BJ (cell line): ENCODE measurements around the gene SLC23A2. TPM values are rescaled to one million over a fixed set of nuclear protein-coding genes. Genes with fewer than 3 reads are reported as not detected.

ENCODE experiments used
- CTCF ChIA-PET: fragments of 350-600 bp; formaldehyde crosslinking; extraction: SDS; loops from one replicate; lab custom pipeline; 2021; ENCODE audit warnings: antibody characterized with exemption, inconsistent platforms; lab: Yijun Ruan, JAX
- POLR2A ChIA-PET: fragments of 300-600 bp; sonication (Branson Sonifier 250); formaldehyde crosslinking; extraction: SDS; loops from one replicate; lab custom pipeline; 2021; ENCODE audit warnings: antibody characterized with exemption; lab: Charles Lee
- DNase-seq: peaks from one replicate; pipeline ENCODE4 v3.0.0-alpha.2; 2011; ENCODE audit warnings: low read depth
- H3K27me3 ChIP-seq: 2 replicates; pipeline ENCODE4 v1.6.0; 2011; ENCODE audit warnings: low read length; ENCODE audit not compliant: control insufficient read depth, insufficient read depth
- H3K36me3 ChIP-seq: 2 replicates; pipeline ENCODE4 v1.5.1; 2011; ENCODE audit warnings: low read length; ENCODE audit not compliant: control insufficient read depth, insufficient read depth
- H3K4me3 ChIP-seq: 2 replicates; pipeline ENCODE4 v1.5.1; 2011; ENCODE audit warnings: low read depth, mild to moderate bottlenecking, control low read depth, low read length
- CTCF ChIP-seq: IDR thresholded peaks from 2 replicates; pipeline ENCODE4 v1.5.1; 2011; ENCODE audit warnings: low read depth, mild to moderate bottlenecking, control low read depth, inconsistent platforms, low read length, moderate library complexity; ENCODE audit not compliant: insufficient read depth
- polyA plus RNA-seq: library from polyadenylated mRNA; depleted of rRNA; stranded (reverse); fragments of >200 nt; gene quantifications from 2 replicates; pipeline ENCODE4 v1.2.3, GENCODE V29; 2011

SLC23A2 gene
- polyA plus RNA-seq, 1 experiment, result 11.2 TPM

GRCh38 chr20:4815628-4816027 is 185.7 kb downstream of the SLC23A2 start:
- ChIA-PET CTCF (interaction anchor here (0.5 to 2.0 kb wide), 3 partner anchors 9 to 536 kb away, joined by 3 to 7 read pairs (median 3); no protein-coding TSS in a partner anchor), POLR2A (no interaction called here)
- H3K27me3 ChIP-seq, result no peaks in the 10 kb centered on the region; the same call in none of the 2 replicates
- no peak for TF ChIP-seq CTCF
- DNase-seq, result no peak
- no peak overlapping the region for H3K4me3 ChIP-seq
- no peaks in the 10 kb centered on the region for H3K36me3 ChIP-seq

- no peak overlapping the region for H3K4me3 ChIP-seq
- no peaks in the 10 kb centered on the region; the same call in none of the 2 replicates for H3K27me3 ChIP-seq
- ChIA-PET POLR2A (no interaction called here), CTCF (no interaction called here)
- no peak for DNase-seq
- H3K36me3 ChIP-seq, result no peaks in the 10 kb centered on the region
- TF ChIP-seq CTCF, result no peak
Measured at GRCh38 chr20:4814696-4815252, 186.5 kb downstream of the SLC23A2 start.

DNA sequence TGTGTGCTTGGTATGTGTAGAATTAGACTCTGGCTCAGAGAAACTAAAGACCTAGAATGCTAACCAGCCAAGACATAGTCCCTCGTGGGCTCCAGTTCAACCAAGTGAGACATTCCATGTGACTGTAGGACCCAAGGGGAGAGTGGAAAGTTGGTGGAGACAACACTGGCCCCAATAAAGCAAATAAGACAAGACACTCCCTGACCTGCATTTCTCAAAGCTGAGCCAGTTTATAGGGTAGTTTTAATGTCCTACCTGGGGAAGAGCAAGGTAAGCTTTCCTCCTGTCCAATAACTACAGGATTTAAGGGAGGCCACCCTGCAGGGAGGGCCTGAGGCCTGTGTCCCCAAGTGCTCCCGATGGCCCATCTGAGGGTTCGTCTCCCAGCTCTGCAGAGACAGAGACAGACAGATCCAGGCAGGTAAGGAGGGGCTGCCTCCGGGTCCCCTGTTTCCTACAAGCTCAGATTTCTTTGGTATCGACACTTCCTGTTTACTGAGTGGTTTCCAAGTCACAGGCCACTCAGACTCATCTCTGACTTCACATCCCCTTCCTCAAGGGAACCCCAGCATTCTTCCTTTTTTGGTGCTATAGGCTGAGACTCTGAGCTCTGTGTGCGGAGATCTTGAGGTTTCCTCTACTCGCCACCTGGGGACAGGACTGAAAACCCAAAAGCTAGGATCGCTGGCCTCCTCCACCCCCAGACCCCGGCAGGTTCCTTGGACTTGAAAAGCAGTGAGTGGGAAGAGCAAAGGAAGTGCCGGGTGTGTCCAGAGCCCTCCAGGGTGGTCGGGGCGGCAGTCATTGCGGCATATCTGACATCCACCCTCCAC is 187.2 kb downstream of the SLC23A2 start:
- TF ChIP-seq CTCF, result no peak
- DNase-seq, result no peak
- ChIA-PET CTCF (no interaction called here), POLR2A (no interaction called here)
- Histone ChIP-seq H3K4me3 (no peak overlapping the region), H3K27me3 (no peaks in the 10 kb centered on the region; the same call in none of the 2 replicates), H3K36me3 (no peaks in the 10 kb centered on the region)

DNA sequence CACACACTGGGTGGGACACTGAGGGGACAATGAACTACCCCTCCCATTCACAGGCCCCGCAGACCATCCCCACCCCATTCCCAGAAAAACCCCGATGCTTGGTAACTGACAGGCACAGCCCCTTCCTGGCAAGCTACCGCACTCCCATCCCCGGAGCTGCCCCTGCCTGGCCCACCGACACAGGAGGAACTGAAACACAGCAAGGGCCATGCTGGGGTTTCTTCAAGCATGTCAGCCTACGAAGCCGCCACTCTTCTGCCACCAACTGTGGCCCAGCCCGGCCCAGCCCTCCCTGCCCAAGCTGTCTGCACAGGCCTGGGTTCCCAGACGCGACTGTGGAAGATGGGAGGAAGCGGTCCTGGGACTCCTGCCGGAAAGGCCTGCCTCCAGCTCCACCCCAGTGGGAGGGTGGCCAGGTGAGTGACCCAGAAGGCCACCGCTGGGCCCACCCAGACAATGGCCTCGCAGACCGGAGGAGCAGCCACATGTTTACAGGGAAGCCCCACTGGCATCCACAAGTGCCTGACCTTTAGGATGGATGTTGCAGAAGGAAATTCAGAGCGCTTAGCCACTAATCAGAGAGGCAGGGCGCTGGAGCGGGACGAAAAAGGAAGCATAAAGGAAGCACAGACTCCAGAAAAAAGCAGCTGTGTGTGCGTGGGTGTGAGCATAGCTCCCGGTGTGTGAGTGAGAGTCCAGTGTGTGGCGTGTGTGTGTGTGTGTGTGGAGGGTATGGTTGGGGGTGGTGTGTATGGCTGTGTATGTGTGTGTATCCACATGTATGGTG is 188.0 kb downstream of the SLC23A2 start:
- DNase-seq, result no peak
- no peak for TF ChIP-seq CTCF
- H3K27me3 ChIP-seq, result no peaks in the 10 kb centered on the region; the same call in none of the 2 replicates
- ChIA-PET POLR2A (no interaction called here), CTCF (no interaction called here)
- H3K4me3 ChIP-seq, result no peak overlapping the region
- no peaks in the 10 kb centered on the region for H3K36me3 ChIP-seq

DNA sequence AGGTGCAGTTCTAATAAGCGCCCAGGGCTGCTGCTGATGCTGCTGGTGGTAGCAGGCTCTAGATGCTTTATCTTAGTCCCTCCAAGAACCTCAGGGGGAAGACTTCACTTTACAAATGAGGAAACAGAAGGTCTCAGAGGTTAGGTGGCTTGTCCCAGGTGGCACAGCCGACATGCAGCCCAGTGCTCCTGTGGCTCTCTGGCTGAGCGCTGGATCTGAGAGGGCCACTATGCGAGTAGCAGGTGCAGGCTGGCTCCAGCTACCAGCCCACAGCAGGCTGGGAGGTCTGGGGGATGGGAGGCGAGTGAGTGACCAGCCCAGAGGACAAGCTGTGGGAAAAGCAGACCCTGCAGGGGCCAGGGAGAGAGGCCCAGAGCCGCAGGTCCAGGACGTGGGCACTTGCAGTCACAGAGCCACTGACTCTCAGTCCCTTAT is 188.7 kb downstream of the SLC23A2 start:
- ChIA-PET POLR2A (no interaction called here), CTCF (no interaction called here)
- DNase-seq, result no peak

More for the DNA sequence above, 188.7 kb downstream of the SLC23A2 start:
- Histone ChIP-seq H3K36me3 (no peaks in the 10 kb centered on the region), H3K4me3 (no peak overlapping the region), H3K27me3 (peaks cover under 1% of the 10 kb centered on the region)
- no peak for TF ChIP-seq CTCF
